Measurements from ENCODE around the gene NTRK2. TPM values are rescaled to one million over a fixed set of nuclear protein-coding genes. Genes with fewer than 3 reads are reported as not detected.

The NTRK2 gene
- total RNA-seq, 1 experiment from 2014 or later = not detected

GRCh38 chr9:84959339-84959738 is 289.8 kb downstream of the NTRK2 start:
- no peak for DNase-seq (ENCODE audit: low read depth, low spot score)
- H4K20me1 ChIP-seq (ENCODE audit: insufficient read depth) = no peaks in the 10 kb centered on the region
- H3K79me2 ChIP-seq (ENCODE audit: insufficient read depth, low read length) = no peaks in the 10 kb centered on the region
- RAD21 ChIA-PET (ENCODE audit: low non-redundant PET in 1 of 2, low total read pairs in 2 of 2, uncharacterized antibody in 2 of 2, unreplicated experiment in 2 of 2) = no interaction called here
- H3K9me2 ChIP-seq (ENCODE audit: insufficient read depth) = no peaks in the 10 kb centered on the region
- CTCF ChIA-PET = no interaction called here
- intact Hi-C loops (cut with micrococcal nuclease) = loop anchor here (10.0 kb wide), 1 partner anchor 655 kb away; no protein-coding TSS in a partner anchor
- no peak overlapping the region for H3K4me2 ChIP-seq (ENCODE audit: low read length)
- no peaks in the 10 kb centered on the region for H3K9me3 ChIP-seq (ENCODE audit: control insufficient read depth in 1 of 2, insufficient read depth in 1 of 2, low read depth in 1 of 2, low read length in 2 of 2)
- H3K4me1 ChIP-seq (ENCODE audit: control insufficient read depth in 1 of 2, insufficient read depth in 2 of 2, low read length in 2 of 2) = no peaks in the 10 kb centered on the region
- no peaks in the 10 kb centered on the region for H3K36me3 ChIP-seq (ENCODE audit: control insufficient read depth in 1 of 2, insufficient read depth in 2 of 2, low read length in 2 of 2)
- no TSS peak for BruUV-seq (replicated peaks)
- POLR2A ChIA-PET = no interaction called here
- TF ChIP-seq YY1 (IDR thresholded peaks at IDR 0.05; ENCODE audit: extremely low read depth, insufficient replicate concordance, low read depth, low read length) (no peak), TCF7L2 (IDR thresholded peaks at IDR 0.05; ENCODE audit: borderline replicate concordance, extremely low read depth, insufficient read depth, insufficient read length) (no peak), EZH2 (IDR thresholded peaks at IDR 0.05) (no peak), SRF (IDR thresholded peaks at IDR 0.05; ENCODE audit: low read depth) (no peak), JUND (IDR thresholded peaks at IDR 0.05) (no peak), MAX (IDR thresholded peaks at IDR 0.05) (no peak), ZNF274 (IDR thresholded peaks at IDR 0.05; ENCODE audit: low read depth, low read length) (no peak)
- TF ChIP-seq, protein P1, sequence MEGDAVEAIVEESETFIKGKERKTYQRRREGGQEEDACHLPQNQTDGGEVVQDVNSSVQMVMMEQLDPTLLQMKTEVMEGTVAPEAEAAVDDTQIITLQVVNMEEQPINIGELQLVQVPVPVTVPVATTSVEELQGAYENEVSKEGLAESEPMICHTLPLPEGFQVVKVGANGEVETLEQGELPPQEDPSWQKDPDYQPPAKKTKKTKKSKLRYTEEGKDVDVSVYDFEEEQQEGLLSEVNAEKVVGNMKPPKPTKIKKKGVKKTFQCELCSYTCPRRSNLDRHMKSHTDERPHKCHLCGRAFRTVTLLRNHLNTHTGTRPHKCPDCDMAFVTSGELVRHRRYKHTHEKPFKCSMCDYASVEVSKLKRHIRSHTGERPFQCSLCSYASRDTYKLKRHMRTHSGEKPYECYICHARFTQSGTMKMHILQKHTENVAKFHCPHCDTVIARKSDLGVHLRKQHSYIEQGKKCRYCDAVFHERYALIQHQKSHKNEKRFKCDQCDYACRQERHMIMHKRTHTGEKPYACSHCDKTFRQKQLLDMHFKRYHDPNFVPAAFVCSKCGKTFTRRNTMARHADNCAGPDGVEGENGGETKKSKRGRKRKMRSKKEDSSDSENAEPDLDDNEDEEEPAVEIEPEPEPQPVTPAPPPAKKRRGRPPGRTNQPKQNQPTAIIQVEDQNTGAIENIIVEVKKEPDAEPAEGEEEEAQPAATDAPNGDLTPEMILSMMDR (IDR thresholded peaks at IDR 0.05 in 2 of 3, conservative IDR thresholded peaks at IDR 0.05 in 1 of 3; ENCODE audit: borderline replicate concordance in 1 of 3, insufficient read depth in 1 of 3, low read depth in 2 of 3, low read length in 2 of 3) = no peak
- TF ChIP-seq, protein P2, sequence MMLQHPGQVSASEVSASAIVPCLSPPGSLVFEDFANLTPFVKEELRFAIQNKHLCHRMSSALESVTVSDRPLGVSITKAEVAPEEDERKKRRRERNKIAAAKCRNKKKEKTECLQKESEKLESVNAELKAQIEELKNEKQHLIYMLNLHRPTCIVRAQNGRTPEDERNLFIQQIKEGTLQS (IDR thresholded peaks at IDR 0.05) = no peak
- H2AFZ ChIP-seq (ENCODE audit: low read depth, low read length, poor library complexity, severe bottlenecking) = no peak overlapping the region
- ATAC-seq = no peak
- H3K27me3 ChIP-seq (ENCODE audit: insufficient read depth, low read length) = peaks cover 21% of the 10 kb centered on the region; the same call in 1 of the 2 replicates
- no peak overlapping the region for H3K9ac ChIP-seq (ENCODE audit: low read length)
- no peak overlapping the region for H3K4me3 ChIP-seq (replicated peaks in 1 of 2; ENCODE audit: low read depth in 1 of 2, low read length in 2 of 2)
- H3K27ac ChIP-seq (ENCODE audit: low read depth, low read length) = no peak overlapping the region

Data from HCT116 (cell line).